GM12878 (cell line): ENCODE data around the gene UBP1. TPM values are rescaled to one million over a fixed set of nuclear protein-coding genes. Genes with fewer than 3 reads are reported as not detected.

Experiments used
- ATAC-seq: fragments of 200-7000 bp; cut with Tn5 transposase; 3 replicates; pipeline ENCODE4 v1.9.1; 2020; ENCODE audit warnings: mild to moderate bottlenecking, moderate library complexity
- BruUV-seq: library from RNA; stranded (reverse); fragments of 400-500 nt; replicated peaks from 2 replicates; lab custom pipeline; 2021; lab: Mats Ljungman, UMichigan
- CTCF ChIA-PET: fragments of 300-600 bp; sonication (Branson Sonifier 250); formaldehyde crosslinking; extraction: SDS; loops from one replicate; lab custom pipeline; 2021; ENCODE audit warnings: inconsistent platforms; lab: Yijun Ruan, JAX
- POLR2A ChIA-PET: fragments of 350-600 bp; formaldehyde crosslinking; extraction: SDS; loops from one replicate; lab custom pipeline; 2021; ENCODE audit warnings: inconsistent platforms; lab: Charles Lee
- RAD21 ChIA-PET: fragments of 300-600 bp; sonication (Branson Sonifier 250); formaldehyde crosslinking; loops from one replicate; lab custom pipeline; 2023; ENCODE audit warnings: antibody characterized with exemption; ENCODE audit not compliant: unreplicated experiment; lab: Charles Lee
- SMC1A ChIA-PET: fragments of 300-600 bp; sonication (Branson Sonifier 250); formaldehyde crosslinking; loops from one replicate; lab custom pipeline; 2023; ENCODE audit not compliant: unreplicated experiment, uncharacterized antibody; lab: Charles Lee
- DNase-seq: peaks from one replicate; pipeline ENCODE4 v3.0.0-alpha.2; 2011; ENCODE audit warnings: low read depth, low spot score
- FAIRE-seq: peaks from 3 replicates; lab custom pipeline; 2011; peaks lifted over from hg19 to GRCh38; lab: Jason Lieb, UNC
- H2AFZ ChIP-seq: 2 replicates; pipeline ENCODE4 v1.6.0; 2011; ENCODE audit warnings: low read depth, low read length, control low read depth; ENCODE audit not compliant: control insufficient read depth
- H3K27ac ChIP-seq: 2 replicates; pipeline ENCODE4 v1.5.1; 2011; ENCODE audit warnings: control low read depth; ENCODE audit not compliant: control insufficient read depth, insufficient read depth
- H3K27me3 ChIP-seq, 2 experiments: replicated peaks in 1 of 2; 2 replicates each; pipeline versions ENCODE4 v1.6.0 to v1.6.1; 2011; ENCODE audit warnings: low read length in 1 of 2; ENCODE audit not compliant: control insufficient read depth in 2 of 2, insufficient read depth in 2 of 2
- H3K36me3 ChIP-seq, 2 experiments: 2 replicates each; pipeline ENCODE4 v1.5.1; 2011; ENCODE audit warnings: low read length in 1 of 2; ENCODE audit not compliant: control insufficient read depth in 2 of 2, insufficient read depth in 2 of 2
- H3K4me1 ChIP-seq: 2 replicates; pipeline ENCODE4 v1.6.1; 2011; ENCODE audit warnings: mild to moderate bottlenecking, low read length, moderate library complexity, mixed read lengths; ENCODE audit not compliant: control insufficient read depth, insufficient read depth
- H3K4me2 ChIP-seq: 2 replicates; pipeline ENCODE4 v1.6.0; 2011; ENCODE audit warnings: control low read depth; ENCODE audit not compliant: control insufficient read depth, insufficient read depth
- H3K4me3 ChIP-seq: fragments of 200-600 bp; sonication (generic); 2 replicates; pipeline ENCODE4 v1.5.1; 2016
- H3K79me2 ChIP-seq: 2 replicates; pipeline ENCODE4 v1.6.0; 2011; ENCODE audit warnings: low read length; ENCODE audit not compliant: control insufficient read depth, insufficient read depth
- H3K9ac ChIP-seq: 2 replicates; pipeline ENCODE4 v1.8.0; 2011; ENCODE audit warnings: low read length, control low read depth, mixed read lengths; ENCODE audit not compliant: control insufficient read depth, insufficient read depth
- H3K9me3 ChIP-seq: replicated peaks from 3 replicates; pipeline ENCODE4 v1.5.1; 2011; ENCODE audit warnings: mild to moderate bottlenecking, low read length; ENCODE audit not compliant: control insufficient read depth, insufficient read depth
- H4K20me1 ChIP-seq: 2 replicates; pipeline ENCODE4 v1.6.0; 2011; ENCODE audit not compliant: control insufficient read depth, insufficient read depth
- BCLAF1 ChIP-seq: fragments of 450-650 bp; IDR thresholded peaks from 2 replicates; pipeline ENCODE4 v1.6.1; 2017; ENCODE audit warnings: antibody characterized with exemption, mild to moderate bottlenecking, moderate library complexity
- CBFB ChIP-seq: IDR thresholded peaks from 2 replicates; pipeline ENCODE4 v1.6.1; 2016; ENCODE audit warnings: antibody characterized with exemption, low read depth
- FOXK2 ChIP-seq: fragments of 450-650 bp; IDR thresholded peaks from 2 replicates; pipeline ENCODE4 v1.6.1; 2017; ENCODE audit warnings: mild to moderate bottlenecking, moderate library complexity
- HSF1 ChIP-seq: fragments of 150-350 bp; IDR thresholded peaks from 2 replicates; pipeline ENCODE4 v1.6.1; 2014; ENCODE audit warnings: mild to moderate bottlenecking, low read depth, low read length
- IRF4 ChIP-seq: IDR thresholded peaks from 2 replicates; pipeline ENCODE4 v1.6.1; 2011; ENCODE audit warnings: low read depth, low read length
- MEF2B ChIP-seq: fragments of 450-650 bp; IDR thresholded peaks from 2 replicates; pipeline ENCODE4 v1.6.1; 2018; ENCODE audit warnings: mild to moderate bottlenecking, moderate library complexity; ENCODE audit not compliant: partially characterized antibody, poor library complexity, severe bottlenecking
- NKRF ChIP-seq: fragments of 450-650 bp; conservative IDR thresholded peaks from 2 replicates; pipeline ENCODE4 v1.6.1; 2017; ENCODE audit warnings: mild to moderate bottlenecking, moderate library complexity
- RAD51 ChIP-seq: fragments of 450-650 bp; IDR thresholded peaks from 2 replicates; pipeline ENCODE4 v1.6.1; 2016; ENCODE audit warnings: moderate library complexity, mild to moderate bottlenecking, inconsistent platforms
- RBBP5 ChIP-seq: fragments of 200-600 bp; sonication (generic); conservative IDR thresholded peaks from 2 replicates; pipeline ENCODE4 v1.6.1; 2016
- SMAD5 ChIP-seq: IDR thresholded peaks from 2 replicates; pipeline ENCODE4 v1.6.1; 2016; ENCODE audit warnings: antibody characterized with exemption, low read depth
- STAT1 ChIP-seq: fragments of 450-650 bp; conservative IDR thresholded peaks from 2 replicates; pipeline ENCODE4 v1.6.1; 2014; ENCODE audit warnings: antibody characterized with exemption, mild to moderate bottlenecking
- TCF3 ChIP-seq: IDR thresholded peaks from 2 replicates; pipeline ENCODE4 v1.6.1; 2012; ENCODE audit warnings: low read depth, mild to moderate bottlenecking, low read length, borderline replicate concordance; ENCODE audit not compliant: insufficient read depth
- YY1 ChIP-seq: IDR thresholded peaks from 2 replicates; pipeline ENCODE4 v1.6.1; 2011; ENCODE audit warnings: low read depth, mild to moderate bottlenecking, low read length
- ZNF217 ChIP-seq: fragments of 450-650 bp; IDR thresholded peaks from 2 replicates; pipeline ENCODE4 v1.6.1; 2017; ENCODE audit warnings: antibody characterized with exemption, mild to moderate bottlenecking
- ZNF24 ChIP-seq: fragments of 450-650 bp; IDR thresholded peaks from 2 replicates; pipeline ENCODE4 v1.6.1; 2017; ENCODE audit warnings: antibody characterized with exemption, mild to moderate bottlenecking
- ZNF384 ChIP-seq: IDR thresholded peaks from 2 replicates; pipeline ENCODE4 v1.6.1; 2012; ENCODE audit warnings: low read depth, mild to moderate bottlenecking, low read length, improper control_type of control experiment, borderline replicate concordance
- WGBS: methylation state at CpG from one replicate; pipeline ENCODE4 v1.1.6; 2016; ENCODE audit warnings: low lambda C conversion rate; ENCODE audit not compliant: insufficient replicate concordance, insufficient coverage; ENCODE audit errors: missing lambda C conversion rate; 5-methylcytosine and 5-hydroxymethylcytosine counted together
- in situ Hi-C: fragments of 300-500 bp; cut with MboI; formaldehyde crosslinking; loops from 9 replicates; pipeline ENCODE4 v1.14.3; 2018; ENCODE audit warnings: mixed read lengths
- intact Hi-C: fragments of 100-400 bp; cut with micrococcal nuclease; formaldehyde crosslinking; loops from one replicate; pipeline ENCODE4 v1.14.2; 2022; ENCODE audit not compliant: unreplicated experiment
- polyA plus RNA-seq, 11 experiments: library from polyadenylated mRNA; depleted of rRNA in 4 of 11; unstranded in 6 of 11; stranded (reverse) in 5 of 11; fragments of >200 nt; fragmentation: Nextera tagmentation in 4 of 11; fragmentation: Illumina TruSeq in 1 of 11; extraction: Ambion mirVana in 4 of 11; extraction: Trizol in 1 of 11; gene quantifications; 1 replicate in 1 of 11; 2 replicates in 10 of 11; pipeline versions ENCODE4 v1.2.1 to v1.2.3, GENCODE V29; 2011 to 2016; ENCODE audit warnings: inconsistent platforms in 2 of 11, missing spikeins in 2 of 11, low read depth in 1 of 11
- total RNA-seq, 4 experiments: library from RNA; depleted of rRNA in 3 of 4; stranded (reverse); fragments of >200 nt in 3 of 4; fragmentation: Illumina TruSeq in 1 of 4; extraction: Trizol in 1 of 4; gene quantifications; 2 replicates each; pipeline versions ENCODE4 v1.2.1 to v1.2.3, GENCODE V29; 2013 to 2021
- TF ChIP-seq, protein P1 (sequence below): fragments of 450-650 bp; IDR thresholded peaks from 2 replicates; pipeline ENCODE4 v1.6.1; 2017; ENCODE audit warnings: borderline replicate concordance

Gene UBP1
- total and polyA plus RNA-seq, 10 of the 15 experiments (the other 5 are each of a cell fraction or from before 2014, with no cell fraction given), result 9.3 to 93.6 (median 52.4) TPM

DNA sequence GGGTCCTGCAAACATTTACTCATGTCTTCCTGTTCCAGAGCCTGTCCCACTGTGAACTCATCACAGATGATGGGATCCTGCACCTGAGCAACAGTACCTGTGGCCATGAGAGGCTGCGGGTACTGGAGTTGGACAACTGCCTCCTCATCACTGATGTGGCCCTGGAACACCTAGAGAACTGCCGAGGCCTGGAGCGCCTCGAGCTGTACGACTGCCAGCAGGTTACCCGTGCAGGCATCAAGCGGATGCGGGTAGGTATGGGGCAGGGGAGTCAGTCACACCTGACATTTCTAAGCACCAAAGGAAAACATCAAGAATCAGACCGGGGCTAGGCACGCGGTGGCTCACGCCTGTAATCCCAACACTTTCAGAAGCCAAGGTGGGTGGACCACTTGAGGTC, 56.3 kb downstream of the UBP1 start:
- H3K9ac ChIP-seq, result no peak overlapping the region
- BruUV-seq, result no TSS peak
- intact Hi-C loops, result no loop called here
- TF ChIP-seq HSF1, result no peak
- TF ChIP-seq ZNF384, result no peak
- no peak for TF ChIP-seq YY1
- TF ChIP-seq CBFB, result no peak
- TF ChIP-seq RAD51, result no peak
- TF ChIP-seq NKRF, result no peak
- no peak for TF ChIP-seq RBBP5
- no peak for TF ChIP-seq ZNF217
- no peak for TF ChIP-seq ZNF24
- no peak for TF ChIP-seq MEF2B
- TF ChIP-seq FOXK2, result no peak
- TF ChIP-seq, protein P1, sequence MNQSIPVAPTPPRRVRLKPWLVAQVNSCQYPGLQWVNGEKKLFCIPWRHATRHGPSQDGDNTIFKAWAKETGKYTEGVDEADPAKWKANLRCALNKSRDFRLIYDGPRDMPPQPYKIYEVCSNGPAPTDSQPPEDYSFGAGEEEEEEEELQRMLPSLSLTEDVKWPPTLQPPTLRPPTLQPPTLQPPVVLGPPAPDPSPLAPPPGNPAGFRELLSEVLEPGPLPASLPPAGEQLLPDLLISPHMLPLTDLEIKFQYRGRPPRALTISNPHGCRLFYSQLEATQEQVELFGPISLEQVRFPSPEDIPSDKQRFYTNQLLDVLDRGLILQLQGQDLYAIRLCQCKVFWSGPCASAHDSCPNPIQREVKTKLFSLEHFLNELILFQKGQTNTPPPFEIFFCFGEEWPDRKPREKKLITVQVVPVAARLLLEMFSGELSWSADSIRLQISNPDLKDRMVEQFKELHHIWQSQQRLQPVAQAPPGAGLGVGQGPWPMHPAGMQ, result no peak
- no peak for TF ChIP-seq TCF3
- TF ChIP-seq IRF4, result no peak
- no peak for TF ChIP-seq BCLAF1
- TF ChIP-seq SMAD5, result no peak
- no peak for TF ChIP-seq STAT1

More for the DNA sequence above, 56.3 kb downstream of the UBP1 start:
- ChIA-PET RAD21 (no interaction called here), SMC1A (interaction anchor here (0.7 kb wide), 1 partner anchor 252 kb away, joined by 3 read pairs; no protein-coding TSS in a partner anchor), POLR2A (no interaction called here), CTCF (interaction anchor here (0.6 kb wide), 1 partner anchor 11 kb away, joined by 3 read pairs; no protein-coding TSS in a partner anchor)
- no peaks in the 10 kb centered on the region for H3K9me3 ChIP-seq
- in situ Hi-C loops, result no loop called here
- no peak overlapping the region for H3K4me2 ChIP-seq
- H3K79me2 ChIP-seq, result no peaks in the 10 kb centered on the region
- DNase-seq (no peak), ATAC-seq (no peak), FAIRE-seq (no peak)
- H3K27ac ChIP-seq, result no peak overlapping the region
- no peaks in the 10 kb centered on the region for H3K4me1 ChIP-seq
- H3K27me3 ChIP-seq, result no peaks in the 10 kb centered on the region
- H4K20me1 ChIP-seq, result no peaks in the 10 kb centered on the region
- H3K4me3 ChIP-seq, result no peak overlapping the region
- H2AFZ ChIP-seq, result no peak overlapping the region
- H3K36me3 ChIP-seq, result peaks cover 0 to 7% of the 10 kb centered on the region in 2 experiments; a peak in 2 of 4 replicates
- WGBS, result 98% methylated on average over 12 of the region's 12 CpGs
